NCI-H2196 treated with DMSO at 0.1 percent for 48 hours (cell line): ENCODE measurements around the gene ASH1L.
"Not testable (repeated sequence)": the region's sequence is repeated elsewhere in the genome, so short reads cannot be mapped to it uniquely, and the experiment has no call there.

Experiments
- DNase-seq: peaks from one replicate; lab custom pipeline; 2025; ENCODE audit not compliant: unreplicated experiment; lab: John Stamatoyannopoulos, UW

Gene ASH1L

GRCh38 chr1:155453141-155453540 is 109.5 kb downstream of the ASH1L start:
- DNase-seq, result no peak

- DNase-seq, result no peak
These were observed 111.4 kb downstream of the ASH1L start for GRCh38 chr1:155451199-155451598.

DNA sequence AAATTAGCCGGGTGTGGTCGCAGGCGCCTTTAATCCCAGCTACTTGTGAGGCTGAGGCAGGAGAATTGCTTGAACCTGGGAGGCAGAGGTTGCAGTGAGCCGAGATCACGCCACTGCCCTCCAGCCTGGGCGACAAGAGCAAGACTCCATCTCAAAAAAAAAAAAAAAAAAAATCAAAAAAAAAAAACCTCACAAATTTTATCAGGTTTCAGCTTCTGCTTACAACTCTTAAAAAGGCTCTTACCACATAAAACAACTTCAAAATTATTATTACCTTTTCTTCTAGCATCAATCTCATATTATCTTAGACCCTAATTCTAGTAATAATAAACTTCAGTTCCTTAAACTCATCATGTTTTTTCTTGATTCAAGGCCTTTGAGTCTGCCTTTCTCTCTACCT is 120.2 kb downstream of the ASH1L start:
- not testable (repeated sequence) for DNase-seq

DNA sequence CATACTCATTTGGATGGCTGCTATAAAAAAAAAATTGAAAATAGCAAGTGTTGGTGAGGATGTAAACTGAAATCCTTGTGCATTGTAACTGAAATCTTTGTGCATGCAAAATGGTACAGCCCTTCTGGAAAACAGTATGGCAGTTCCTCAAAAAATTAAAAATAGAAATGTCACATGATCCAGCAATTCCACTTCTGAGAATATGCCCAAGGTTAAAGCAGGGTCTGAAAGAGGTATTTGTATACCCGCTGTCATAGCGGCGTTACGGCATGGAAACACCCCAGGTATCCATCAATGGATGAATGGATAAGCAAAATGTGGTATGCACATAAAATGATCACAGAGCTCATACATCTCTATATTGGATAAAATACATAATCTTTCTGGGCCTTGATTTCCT is 125.2 kb downstream of the ASH1L start:
- DNase-seq, result no peak

- DNase-seq, result not testable (repeated sequence)
These were observed 128.7 kb downstream of the ASH1L start for GRCh38 chr1:155433831-155434389.

DNA sequence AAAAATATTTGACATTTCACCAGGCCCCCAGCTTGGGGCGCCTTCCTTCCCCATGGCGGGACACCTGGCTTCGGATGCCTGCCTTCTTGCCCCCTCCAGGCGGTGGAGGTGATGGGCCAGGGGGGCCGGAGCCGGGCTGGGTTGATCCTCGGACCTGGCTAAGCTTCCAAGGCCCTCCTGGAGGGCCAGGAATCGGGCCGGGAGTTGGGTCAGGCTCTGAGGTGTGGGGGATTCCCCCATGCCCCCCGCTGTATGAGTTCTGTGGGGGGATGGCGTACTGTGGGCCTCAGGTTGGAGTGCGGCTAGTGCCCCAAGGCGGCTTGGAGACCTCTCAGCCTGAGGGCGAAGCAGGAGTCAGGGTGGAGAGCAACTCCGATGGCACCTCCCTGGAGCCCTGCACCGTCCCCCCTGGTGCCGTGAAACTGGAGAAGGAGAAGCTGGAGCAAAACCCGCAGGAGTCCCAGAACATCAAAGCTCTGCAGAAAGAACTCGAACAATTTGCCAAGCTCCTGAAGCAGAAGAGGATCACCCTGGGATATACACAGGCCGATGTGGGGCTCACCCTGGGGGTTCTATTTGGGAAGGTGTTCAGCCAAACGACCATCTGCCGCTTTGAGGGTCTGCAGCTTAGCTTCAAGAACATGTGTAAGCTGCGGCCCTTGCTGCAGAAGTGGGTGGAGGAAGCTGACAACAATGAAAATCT is 129.3 kb downstream of the ASH1L start:
- DNase-seq, result not testable (repeated sequence)

DNA sequence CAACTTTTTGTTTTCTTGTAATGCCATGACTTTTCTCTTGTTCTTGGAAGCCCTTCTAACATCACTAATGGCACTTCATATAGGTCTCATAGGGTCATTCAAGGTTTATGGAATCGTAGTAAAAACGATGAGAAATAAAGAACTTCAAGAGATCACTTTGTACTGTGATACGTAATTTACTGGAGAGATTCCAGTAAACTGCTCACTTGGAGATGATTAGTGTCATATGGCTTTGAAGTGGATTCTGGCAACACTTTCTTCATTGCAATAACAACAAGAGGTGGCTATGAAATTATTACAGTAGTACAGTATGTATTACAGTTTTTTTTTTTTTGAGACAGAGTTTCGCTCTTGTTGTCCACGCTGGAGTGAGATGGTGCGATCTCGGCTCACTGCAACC is 138.5 kb downstream of the ASH1L start:
- DNase-seq, result no peak

DNA sequence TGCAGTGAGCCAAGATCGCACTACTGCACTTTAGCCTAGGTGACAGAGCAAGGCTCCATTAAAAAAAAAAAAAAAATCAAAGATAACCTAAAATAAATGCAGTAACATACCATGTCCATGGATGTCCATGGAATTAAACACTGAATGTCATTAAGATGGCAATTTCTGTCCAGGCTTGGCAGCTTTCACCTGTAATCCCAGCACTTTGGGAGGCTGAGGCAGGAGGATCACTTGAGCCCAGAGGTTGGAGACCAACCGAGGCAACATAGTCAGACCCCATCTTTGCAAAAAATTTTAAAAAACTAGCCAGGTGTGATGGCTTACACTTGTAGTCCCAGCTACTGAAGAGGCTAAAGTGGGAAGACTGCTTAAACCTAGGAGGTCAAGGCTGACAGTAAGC is 141.8 kb downstream of the ASH1L start:
- no peak for DNase-seq

DNA sequence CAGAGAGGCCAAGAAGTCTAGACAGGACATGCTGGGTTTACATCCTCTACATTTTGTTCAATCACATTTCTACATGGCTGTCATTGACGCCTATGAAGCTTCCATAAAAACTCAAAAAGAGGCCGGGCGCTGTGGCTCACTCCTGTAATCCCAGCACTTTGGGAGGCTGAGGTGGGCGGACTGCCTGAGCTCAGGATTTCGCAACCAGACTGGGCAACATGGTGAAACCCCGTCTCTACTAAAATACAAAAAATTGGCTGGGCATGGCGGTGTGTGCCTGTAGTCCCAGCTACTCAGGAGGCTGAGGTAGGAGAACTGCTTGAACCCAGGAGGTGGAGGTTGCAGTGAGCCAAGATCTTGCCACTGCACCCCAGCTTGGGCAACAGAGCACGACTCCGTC is 150.8 kb downstream of the ASH1L start:
- not testable (repeated sequence) for DNase-seq

- DNase-seq, result no peak
These were observed 151.7 kb downstream of the ASH1L start for GRCh38 chr1:155410931-155411330.

- DNase-seq, result no peak
These were observed 165.6 kb downstream of the ASH1L start for GRCh38 chr1:155396874-155397476.

- peak; percentile 2 for DNase-seq
These were observed 169.6 kb downstream of the ASH1L start for GRCh38 chr1:155392898-155393411.

GRCh38 chr1:155389826-155390225 is 172.8 kb downstream of the ASH1L start:
- no peak for DNase-seq

DNA sequence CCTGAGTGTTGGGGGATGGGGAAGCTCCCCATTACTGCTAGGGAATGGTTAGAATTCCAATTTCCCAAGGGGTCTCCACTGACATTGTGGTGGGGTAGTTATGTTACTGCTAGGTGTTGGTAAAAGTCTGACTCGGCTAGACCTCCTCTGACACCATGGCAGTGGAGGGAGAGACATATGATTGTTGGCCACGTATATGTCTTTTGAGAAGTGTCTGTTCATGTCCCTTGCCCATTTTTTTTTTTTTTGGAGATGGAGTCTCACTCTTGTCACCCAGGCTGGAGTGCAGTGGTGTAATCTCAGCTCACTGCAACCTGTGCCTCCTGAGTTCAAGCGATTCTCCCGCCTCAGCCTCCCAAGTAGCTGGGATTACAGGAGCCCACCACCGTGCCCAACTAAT is 176.8 kb downstream of the ASH1L start:
- DNase-seq, result not testable (repeated sequence)

DNA sequence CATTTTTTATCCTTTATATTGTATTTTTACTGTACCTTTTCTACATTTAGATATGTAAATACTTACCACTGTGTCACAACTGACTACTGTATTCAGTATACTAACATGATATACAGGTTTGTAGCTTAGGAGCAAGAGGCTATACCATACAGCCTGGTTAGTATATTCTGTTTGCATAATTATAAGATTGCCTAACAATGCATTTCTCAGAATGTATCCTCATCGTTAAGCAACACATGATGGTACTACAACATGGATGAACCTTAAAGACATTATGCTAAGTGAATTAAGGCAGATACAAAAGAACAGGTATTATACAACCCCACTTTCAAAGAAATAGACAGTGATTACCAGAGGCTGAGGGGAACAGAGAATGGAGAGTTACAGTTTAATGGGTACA is 179.2 kb downstream of the ASH1L start:
- DNase-seq, result no peak

DNA sequence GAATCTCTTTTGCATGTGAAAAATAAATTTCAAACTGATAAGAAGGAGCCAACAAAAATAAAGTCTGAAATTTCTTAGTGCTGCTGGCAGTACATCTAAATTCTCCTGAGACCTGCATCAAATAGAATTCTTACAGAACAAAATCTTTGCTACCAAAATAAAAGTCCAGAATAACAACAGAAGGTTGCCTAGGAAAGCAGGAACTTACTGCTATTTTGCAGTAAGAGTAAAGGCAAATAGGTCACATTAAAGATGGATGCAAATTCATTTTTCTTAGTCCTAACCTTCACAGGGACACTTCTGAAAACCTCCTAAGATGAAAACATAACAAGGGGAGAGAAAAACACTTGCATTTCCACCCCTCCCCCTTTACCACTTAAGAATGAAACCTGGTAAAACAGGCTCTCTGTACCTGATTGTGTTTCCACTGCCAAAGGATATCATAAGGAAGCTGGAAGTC is 182.9 kb downstream of the ASH1L start:
- peak; percentile 8 for DNase-seq

- no peak for DNase-seq
These were observed 183.4 kb downstream of the ASH1L start for GRCh38 chr1:155379180-155379579.

DNA sequence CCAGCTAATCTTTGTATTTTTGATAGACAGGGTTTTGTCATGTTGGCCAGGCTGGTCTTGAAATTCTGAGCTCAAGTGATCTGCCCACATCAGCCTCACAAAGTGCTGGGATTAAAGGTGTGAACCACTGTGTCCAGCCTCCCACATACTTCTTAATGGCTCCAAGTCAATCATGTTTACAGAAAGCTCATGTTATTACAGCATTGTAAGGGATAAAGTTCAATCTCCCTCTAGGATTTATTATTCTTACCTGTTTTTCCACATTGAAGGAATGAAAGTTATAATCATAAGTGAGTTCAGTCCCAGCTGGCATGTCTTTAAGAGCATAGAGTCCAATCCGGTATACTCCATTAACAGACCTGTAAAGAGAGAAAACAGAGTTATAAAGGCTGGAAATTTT is 202.6 kb downstream of the ASH1L start:
- DNase-seq, result no peak

GRCh38 chr1:155352631-155353030 is 210.0 kb downstream of the ASH1L start:
- no peak for DNase-seq

GRCh38 chr1:155342842-155343241 is 219.8 kb downstream of the ASH1L start:
- no peak for DNase-seq

- no peak for DNase-seq
These were observed 223.0 kb downstream of the ASH1L start for GRCh38 chr1:155339515-155340097.

- no peak for DNase-seq
These were observed 227.6 kb downstream of the ASH1L start for GRCh38 chr1:155334962-155335361.
